Thoracic aorta (tissue), 2 donors: Measurements from ENCODE around the gene LRRC15. TPM values are rescaled to one million over a fixed set of nuclear protein-coding genes. Genes with fewer than 3 reads are reported as not detected.

Source experiments
- ATAC-seq: fragments of 150-250 bp; one replicate; pipeline ENCODE4 v1.8.0; 2017; ENCODE audit warnings: low read depth; ENCODE audit not compliant: insufficient number of reproducible peaks, low FRiP score
- DNase-seq: peaks from one replicate; pipeline ENCODE4 v3.0.0-alpha.2; 2020; ENCODE audit warnings: low spot score
- H3K27ac ChIP-seq, 2 donors: fragments of 200-600 bp; sonication (generic); 1 replicate in 1 of 2; 2 replicates in 1 of 2; pipeline ENCODE4 v1.5.1; 2016; ENCODE audit warnings: mild to moderate bottlenecking in 2 of 2, moderate library complexity in 2 of 2
- H3K27me3 ChIP-seq: fragments of 200-600 bp; sonication (generic); replicated peaks from 2 replicates; pipeline ENCODE4 v1.6.0; 2016; ENCODE audit warnings: mild to moderate bottlenecking; ENCODE audit not compliant: insufficient read depth
- H3K36me3 ChIP-seq: fragments of 200-600 bp; sonication (generic); one replicate; pipeline ENCODE4 v1.5.1; 2016
- H3K4me1 ChIP-seq, 2 donors: fragments of 200-600 bp; sonication (generic); 1 replicate in 1 of 2; 2 replicates in 1 of 2; pipeline versions ENCODE4 v1.5.1 to v1.6.0; 2016; ENCODE audit warnings: low read depth in 2 of 2, mild to moderate bottlenecking in 1 of 2; ENCODE audit not compliant: control insufficient read depth in 1 of 2
- H3K4me3 ChIP-seq: fragments of 200-600 bp; sonication (generic); 2 replicates; pipeline ENCODE4 v1.5.1; 2016; ENCODE audit warnings: mild to moderate bottlenecking
- H3K9me3 ChIP-seq: fragments of 200-600 bp; sonication (generic); 2 replicates; pipeline ENCODE4 v1.5.1; 2016
- CTCF ChIP-seq: fragments of 200-600 bp; sonication (generic); IDR thresholded peaks from one replicate; pipeline ENCODE4 v1.5.1; 2019; ENCODE audit warnings: antibody characterized with exemption
- total RNA-seq, 2 donors: library from RNA; depleted of rRNA; stranded (reverse); fragments of >200 nt; gene quantifications; one replicate each; pipeline versions ENCODE4 v1.1.0 to v1.2.3, GENCODE V29; 2016

The LRRC15 gene
- total RNA-seq, 2 donors from 2014 or later, result 0.27 TPM; not detected in 1

GRCh38 chr3:194320100-194320499 lies 49.4 kb downstream of the LRRC15 start:
- H3K4me3 ChIP-seq, result no peak overlapping the region
- H3K4me1 ChIP-seq, result peaks cover 3 to 23% of the 10 kb centered on the region in 2 donors
- H3K36me3 ChIP-seq, result no peaks in the 10 kb centered on the region
- no peaks in the 10 kb centered on the region for H3K27me3 ChIP-seq
- TF ChIP-seq CTCF, result no peak
- H3K9me3 ChIP-seq, result no peaks in the 10 kb centered on the region
- no peak overlapping the region for H3K27ac ChIP-seq
- no peak for ATAC-seq
- no peak for DNase-seq

- no peaks in the 10 kb centered on the region for H3K27me3 ChIP-seq
- no peaks in the 10 kb centered on the region for H3K9me3 ChIP-seq
- ATAC-seq (no peak), DNase-seq (no peak)
- H3K4me3 ChIP-seq, result no peak overlapping the region
- TF ChIP-seq CTCF, result no peak
- H3K27ac ChIP-seq, result no peak overlapping the region
- H3K36me3 ChIP-seq, result no peaks in the 10 kb centered on the region
- H3K4me1 ChIP-seq, result peaks cover 0 to 22% of the 10 kb centered on the region in 2 donors
Observed at GRCh38 chr3:194318511-194319161, 50.9 kb downstream of the LRRC15 start.

DNA sequence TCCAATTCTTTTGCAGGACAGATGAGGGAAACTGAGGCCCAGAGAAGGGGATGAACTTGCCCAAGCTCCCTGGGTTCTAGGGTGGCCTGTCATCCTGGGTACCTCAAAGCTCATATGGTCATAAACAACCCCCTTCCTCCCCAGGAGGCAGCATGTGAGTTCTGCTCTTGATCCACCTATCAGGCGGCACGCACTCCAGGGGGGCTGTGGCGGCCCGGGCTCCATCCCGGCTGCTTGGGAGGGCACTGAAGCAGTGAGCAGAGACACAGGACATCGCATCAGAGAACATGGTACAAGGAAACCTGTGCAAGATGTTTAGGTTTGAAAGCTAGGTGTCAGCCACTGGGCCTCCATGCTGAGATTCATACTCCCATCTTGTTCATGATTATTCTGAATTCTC lies 52.6 kb downstream of the LRRC15 start:
- H3K36me3 ChIP-seq, result no peaks in the 10 kb centered on the region
- ATAC-seq (no peak), DNase-seq (no peak)
- no peak overlapping the region for H3K27ac ChIP-seq
- no peak for TF ChIP-seq CTCF
- no peaks in the 10 kb centered on the region for H3K9me3 ChIP-seq
- H3K4me1 ChIP-seq, result peaks cover 0 to 35% of the 10 kb centered on the region in 2 donors
- H3K27me3 ChIP-seq, result no peaks in the 10 kb centered on the region
- no peak overlapping the region for H3K4me3 ChIP-seq

- no peak for ATAC-seq
- TF ChIP-seq CTCF, result no peak
- Histone ChIP-seq H3K36me3 (no peaks in the 10 kb centered on the region), H3K4me3 (peak overlapping the region; percentile 66), H3K27me3 (no peaks in the 10 kb centered on the region), H3K4me1 (peaks cover 0 to 35% of the 10 kb centered on the region in 2 donors), H3K9me3 (no peaks in the 10 kb centered on the region), H3K27ac (no peak overlapping the region)
- no peak for DNase-seq
Observed at GRCh38 chr3:194315965-194316361, 53.6 kb downstream of the LRRC15 start.

DNA sequence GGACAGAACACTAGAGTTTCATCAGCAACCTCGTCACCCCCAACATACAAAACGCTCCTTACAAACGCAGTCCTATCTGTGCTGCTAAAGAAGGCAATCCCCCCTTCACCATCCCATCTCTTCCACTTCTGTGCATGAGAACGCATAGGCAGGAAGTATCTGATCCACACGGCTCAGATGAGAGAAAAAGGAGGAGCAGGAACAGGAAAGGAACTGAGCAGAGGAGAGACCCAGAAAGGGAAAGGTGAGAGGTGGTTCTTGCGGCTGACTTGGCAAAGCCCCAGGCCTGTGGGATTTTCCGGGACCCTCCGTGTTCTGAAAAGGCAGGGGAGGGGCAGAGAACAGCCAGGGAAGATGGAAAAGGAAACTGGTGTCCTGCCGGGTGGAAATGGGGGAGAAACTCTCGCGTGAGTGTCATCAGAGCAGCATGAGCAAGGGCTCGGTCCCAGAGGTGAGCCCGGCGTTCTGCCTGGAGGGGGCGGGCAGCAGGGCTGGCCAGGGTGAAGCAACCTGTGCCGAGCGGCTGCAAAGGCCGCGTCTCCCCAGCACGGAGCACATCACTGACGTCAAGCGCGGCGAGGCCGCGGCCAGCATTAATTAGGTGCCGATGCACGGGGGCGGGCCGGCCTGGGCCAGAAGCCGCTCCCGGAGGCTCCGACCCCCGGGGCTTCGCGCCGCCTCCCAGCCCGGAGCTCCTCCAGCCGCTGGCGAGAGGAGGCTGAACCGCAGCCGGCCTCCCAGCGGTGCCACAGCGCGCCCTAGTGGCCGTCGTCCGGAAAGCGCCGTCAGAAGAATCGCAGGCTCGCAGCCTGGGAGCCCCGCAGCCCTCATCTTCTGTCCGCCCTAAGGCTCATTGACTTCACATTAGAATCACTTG lies 54.2 kb downstream of the LRRC15 start:
- Histone ChIP-seq H3K9me3 (no peaks in the 10 kb centered on the region), H3K4me1 (peaks cover 0 to 35% of the 10 kb centered on the region in 2 donors), H3K4me3 (peak overlapping the region; percentile 66), H3K27ac (no peak overlapping the region), H3K36me3 (no peaks in the 10 kb centered on the region), H3K27me3 (no peaks in the 10 kb centered on the region)
- TF ChIP-seq CTCF, result peak; percentile 96
- ATAC-seq (peak; percentile 51), DNase-seq (no peak)
